Glomerular visceral epithelial cell (primary cell): ENCODE measurements around the gene LAMA4.
"Not testable (repeated sequence)": the region's sequence is repeated elsewhere in the genome, so short reads cannot be mapped to it uniquely, and the experiment has no call there.

ENCODE experiments used
- DNase-seq: peaks from one replicate; pipeline ENCODE4 v3.0.0-alpha.2; 2016; ENCODE audit errors: extremely low spot score

LAMA4 gene

DNA sequence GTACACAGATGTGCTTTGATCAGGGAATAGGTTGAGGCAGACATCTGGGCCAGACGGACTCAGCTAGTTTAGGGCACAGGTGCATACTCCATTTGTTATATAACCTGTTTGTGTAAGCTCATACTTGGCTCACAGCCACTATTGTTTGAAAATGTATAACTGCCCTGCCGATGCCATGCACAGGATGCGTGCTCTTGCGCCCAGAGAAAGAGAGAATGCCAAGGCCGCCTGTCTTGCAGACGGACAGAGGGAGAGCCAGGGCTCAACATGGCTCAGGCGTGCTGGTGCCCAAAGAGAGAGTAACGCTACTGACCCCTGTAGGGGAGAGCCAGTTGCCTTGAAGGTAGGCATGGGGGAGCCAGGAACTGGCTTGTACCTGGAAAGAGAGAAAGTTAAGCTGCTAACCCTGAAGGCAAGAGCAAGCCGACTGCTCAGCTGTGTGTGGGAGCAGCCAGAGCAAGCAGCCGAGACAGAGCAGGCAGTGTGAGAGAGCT, 109.2 kb downstream of the LAMA4 start:
- no peak for DNase-seq

GRCh38 chr6:112144145-112144926, 110.0 kb downstream of the LAMA4 start:
- no peak for DNase-seq

DNA sequence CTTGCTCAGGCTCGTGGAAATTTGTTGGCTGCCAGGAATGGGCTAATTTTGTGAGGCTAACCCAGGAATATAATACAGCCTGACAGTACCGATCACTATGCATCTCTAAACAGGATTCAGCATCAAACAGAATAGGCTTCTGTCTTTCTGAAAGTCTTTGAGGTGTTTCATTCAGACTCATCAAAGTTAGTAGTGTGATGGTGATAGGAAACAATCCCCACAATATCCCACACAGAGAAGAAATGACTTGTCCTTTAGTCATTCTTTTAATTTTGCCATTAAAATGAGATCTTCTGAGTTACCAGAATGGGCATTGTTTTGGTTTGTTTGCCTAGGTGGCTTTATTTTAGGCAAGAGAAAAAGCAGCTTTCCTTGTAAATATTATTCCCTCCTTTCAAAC, 112.7 kb downstream of the LAMA4 start:
- no peak for DNase-seq

DNA sequence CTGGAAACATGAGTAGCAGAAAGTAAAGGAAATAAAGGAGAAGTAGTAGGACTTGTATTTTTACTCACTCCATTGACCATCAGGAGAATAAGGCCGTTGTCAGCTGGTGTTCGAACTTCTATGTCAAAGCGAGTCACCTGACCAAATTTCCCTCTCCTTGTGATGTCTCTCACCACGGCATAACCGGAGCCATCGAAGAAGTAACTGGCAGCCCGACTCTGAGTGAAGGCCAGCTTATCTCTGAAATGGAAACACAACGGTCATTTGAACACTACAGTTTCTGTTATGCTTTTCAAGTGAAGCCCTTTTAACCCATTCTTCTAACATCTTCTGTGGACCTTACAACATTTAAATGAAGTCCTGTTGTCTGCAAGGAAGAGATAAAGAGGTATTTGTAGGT, 115.3 kb downstream of the LAMA4 start:
- DNase-seq, result no peak

DNA sequence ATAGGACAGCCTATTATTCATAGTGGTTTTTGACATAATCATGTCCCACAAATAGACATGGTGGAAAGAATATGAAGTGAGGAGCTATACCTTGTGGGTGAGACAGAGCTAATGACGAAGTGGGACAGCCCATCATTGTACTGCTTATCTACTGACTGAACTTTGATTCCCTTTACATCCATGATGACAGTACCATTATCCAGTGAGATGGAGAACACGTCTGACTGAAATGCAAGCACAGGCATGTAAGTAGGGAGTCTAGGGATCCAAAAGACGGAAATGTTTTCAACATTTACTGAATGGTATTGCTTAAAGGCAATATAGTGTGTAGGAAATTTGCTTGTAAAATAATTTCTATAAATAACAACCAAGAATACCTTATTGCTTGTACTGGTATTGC, 123.5 kb downstream of the LAMA4 start:
- no peak for DNase-seq

DNA sequence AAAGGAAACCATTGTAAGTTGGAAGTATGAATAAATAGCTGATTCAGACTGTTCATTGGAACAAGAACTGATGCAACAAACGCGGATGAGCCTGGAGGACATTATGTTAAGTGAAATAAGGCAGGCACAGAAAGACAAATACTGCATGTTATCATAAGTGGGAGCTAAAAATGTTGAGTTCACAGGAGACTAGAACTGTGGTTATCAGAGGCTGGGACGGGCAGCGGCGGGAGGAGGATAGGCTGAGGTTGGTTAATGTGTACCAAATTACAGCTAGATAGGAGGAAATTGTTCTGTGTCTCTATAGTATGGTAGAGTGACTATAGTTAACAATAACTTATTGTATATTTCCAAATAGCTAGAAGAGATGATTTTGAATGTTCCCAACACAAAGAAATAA, 126.2 kb downstream of the LAMA4 start:
- no peak for DNase-seq

DNA sequence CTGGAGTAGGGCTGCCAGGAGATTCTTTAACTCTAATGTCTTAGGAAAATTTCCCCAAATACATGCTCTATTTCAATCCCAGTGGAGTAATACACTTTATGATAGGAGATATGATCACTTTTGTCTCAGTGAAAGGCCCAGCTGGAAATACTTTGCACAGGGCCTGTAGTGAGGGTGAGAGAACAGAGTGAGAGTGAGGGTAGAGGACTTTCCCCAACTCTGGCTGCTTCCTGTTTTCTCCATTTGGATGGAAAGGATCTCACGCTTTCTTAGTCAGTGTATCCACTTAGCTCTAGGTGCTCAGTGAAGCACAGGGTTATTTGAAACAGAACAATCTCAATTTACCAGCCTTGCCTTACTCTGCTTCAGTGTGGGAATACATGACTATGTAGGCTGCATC, 130.4 kb downstream of the LAMA4 start:
- DNase-seq, result no peak

- DNase-seq, result no peak
Observed at GRCh38 chr6:112122756-112123155, 131.6 kb downstream of the LAMA4 start.

DNA sequence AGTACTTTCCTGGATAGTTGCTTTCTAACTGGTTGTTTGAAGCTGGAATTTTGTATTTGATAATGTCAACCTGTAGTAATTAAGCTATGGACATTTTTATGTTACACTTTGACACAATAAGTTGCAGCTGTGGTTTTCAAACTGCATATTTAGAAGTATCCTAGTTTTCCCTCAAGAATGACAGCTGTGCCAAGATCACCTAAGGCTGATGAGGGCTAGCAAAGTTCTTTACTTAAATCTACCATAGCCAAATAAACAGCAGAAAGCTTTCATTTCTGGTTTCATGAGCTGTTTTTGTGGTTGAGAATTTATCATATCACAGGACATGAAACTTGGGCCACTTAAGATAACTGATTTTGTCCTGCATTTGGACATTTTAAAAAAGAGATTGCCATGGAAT, 136.3 kb downstream of the LAMA4 start:
- no peak for DNase-seq

- DNase-seq, result peak; percentile 46
Observed at GRCh38 chr6:112117554-112117953, 136.8 kb downstream of the LAMA4 start.

DNA sequence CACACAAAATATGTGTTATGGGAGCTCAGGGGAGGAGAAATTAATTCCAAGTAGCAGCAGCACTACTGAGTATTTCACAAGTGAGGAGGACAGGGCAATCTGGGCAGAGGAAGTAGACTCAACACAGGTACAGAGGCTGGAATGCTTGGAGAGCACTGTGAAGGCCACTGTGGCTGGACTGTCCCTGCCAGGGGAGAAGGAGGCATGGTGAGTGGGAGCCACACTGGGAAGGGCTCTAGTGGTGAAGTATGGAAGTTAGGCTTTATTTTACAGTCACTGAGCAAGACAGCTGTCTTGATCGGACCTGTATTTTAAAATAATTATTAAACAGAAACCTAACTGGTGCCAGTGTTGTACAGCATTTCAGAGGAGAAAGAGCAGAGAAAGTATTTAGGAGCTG, 138.1 kb downstream of the LAMA4 start:
- DNase-seq, result peak; percentile 7

DNA sequence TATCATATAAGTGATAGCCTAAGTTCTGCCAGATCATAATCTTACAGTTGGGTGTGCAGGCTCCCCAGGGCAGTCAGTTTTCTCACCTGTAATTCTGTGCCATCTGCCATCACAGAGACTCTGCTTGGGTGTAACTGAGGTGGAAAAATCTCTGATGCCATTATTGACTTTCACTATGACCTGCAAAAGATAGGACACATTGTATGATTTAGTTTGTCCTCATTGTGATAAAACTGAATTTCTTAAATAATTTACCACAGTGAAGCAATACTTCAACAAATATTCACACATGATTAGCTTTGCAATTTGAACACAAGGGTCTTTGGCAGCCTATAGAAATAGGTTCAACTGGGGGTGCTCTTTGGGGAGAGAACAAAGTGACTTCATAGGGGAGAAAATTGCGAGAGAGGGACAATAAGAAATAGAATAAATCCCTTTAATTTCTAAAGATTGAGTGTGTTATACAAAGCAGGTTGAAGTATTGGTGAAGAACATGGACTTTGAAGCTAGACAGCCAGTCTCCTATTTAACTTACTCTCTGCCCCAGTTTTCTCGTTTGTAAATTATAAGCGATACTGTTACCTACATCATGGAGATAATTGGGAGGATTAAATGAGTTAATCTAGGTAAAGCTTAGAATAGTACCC, 139.7 kb downstream of the LAMA4 start:
- DNase-seq, result no peak

GRCh38 chr6:112113918-112114317, 140.4 kb downstream of the LAMA4 start:
- no peak for DNase-seq

DNA sequence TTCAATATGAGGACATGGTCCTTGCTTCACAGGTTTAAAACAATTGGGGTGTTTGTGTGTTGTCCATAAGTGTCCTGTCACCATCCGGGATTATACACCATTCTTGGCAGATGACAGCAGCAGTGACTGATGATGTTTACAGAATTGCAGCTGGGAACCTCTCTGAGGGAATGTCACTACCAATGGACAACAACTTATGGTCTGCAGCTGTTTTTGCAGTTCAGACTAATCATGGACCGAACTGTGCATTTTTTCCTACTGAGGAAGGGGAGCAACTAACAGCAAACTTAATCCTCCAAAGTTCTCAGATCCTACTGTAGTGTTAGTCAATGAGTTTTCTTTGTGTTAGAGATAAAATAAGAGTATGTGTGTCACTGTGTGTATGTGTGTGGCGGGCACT, 140.9 kb downstream of the LAMA4 start:
- DNase-seq, result no peak

GRCh38 chr6:112109262-112109661, 145.1 kb downstream of the LAMA4 start:
- DNase-seq, result no peak

GRCh38 chr6:112106562-112106961, 147.8 kb downstream of the LAMA4 start:
- no peak for DNase-seq

DNA sequence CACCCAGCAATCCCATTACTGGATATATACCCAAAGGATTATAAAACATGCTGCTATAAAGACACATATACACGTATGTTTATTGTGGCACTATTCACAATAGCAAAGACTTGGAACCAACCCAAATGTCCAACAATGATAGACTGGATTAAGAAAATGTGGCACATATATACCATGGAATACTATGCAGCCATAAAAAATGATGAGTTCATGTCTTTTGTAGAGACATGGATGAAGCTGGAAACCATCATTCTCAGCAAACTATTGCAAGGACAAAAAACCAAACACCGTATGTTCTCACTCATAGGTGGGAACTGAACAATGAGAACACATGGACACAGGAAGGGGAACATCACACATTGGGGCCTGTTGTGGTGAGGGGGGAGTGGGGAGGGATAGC, 148.3 kb downstream of the LAMA4 start:
- not testable (repeated sequence) for DNase-seq

DNA sequence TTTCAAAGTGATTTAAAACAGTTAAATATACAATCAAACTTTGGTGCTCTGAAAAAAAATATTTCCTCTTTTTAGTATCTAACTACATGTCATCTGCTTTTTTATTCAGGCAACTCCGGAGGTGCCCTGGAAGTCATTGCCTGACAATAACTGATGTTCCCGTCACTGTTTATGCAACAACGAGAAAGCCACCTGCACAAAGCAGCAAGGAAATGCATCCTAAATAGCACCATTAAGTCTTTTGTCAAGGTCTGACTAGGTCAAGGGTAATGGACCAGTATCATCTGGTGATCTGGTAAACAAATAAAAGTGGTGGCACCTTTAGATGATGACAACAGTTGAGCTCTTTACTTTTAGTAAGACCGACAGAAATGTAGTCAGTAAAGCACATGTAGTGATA, 153.8 kb downstream of the LAMA4 start:
- DNase-seq, result no peak

DNA sequence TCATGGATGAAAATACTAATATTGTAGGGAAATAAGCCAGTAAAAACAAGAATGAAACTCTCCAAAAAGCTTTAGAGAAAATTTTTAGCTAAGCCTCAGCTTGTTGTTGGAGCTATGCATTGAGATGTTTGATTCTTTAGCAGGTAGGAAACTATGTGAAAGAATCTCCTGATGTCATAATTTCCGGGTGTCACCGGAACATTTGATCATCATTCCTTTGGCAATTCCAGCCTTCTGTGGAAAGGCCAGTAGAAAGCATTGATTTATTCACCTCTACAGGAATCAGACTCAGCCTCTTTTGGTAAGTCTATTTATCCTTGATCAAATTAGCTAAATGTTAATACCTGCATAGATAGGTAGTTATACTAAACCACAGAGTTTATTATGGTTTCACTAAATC, 157.5 kb downstream of the LAMA4 start:
- no peak for DNase-seq

- DNase-seq, result no peak
Observed at GRCh38 chr6:112087916-112088315, 166.5 kb downstream of the LAMA4 start.

DNA sequence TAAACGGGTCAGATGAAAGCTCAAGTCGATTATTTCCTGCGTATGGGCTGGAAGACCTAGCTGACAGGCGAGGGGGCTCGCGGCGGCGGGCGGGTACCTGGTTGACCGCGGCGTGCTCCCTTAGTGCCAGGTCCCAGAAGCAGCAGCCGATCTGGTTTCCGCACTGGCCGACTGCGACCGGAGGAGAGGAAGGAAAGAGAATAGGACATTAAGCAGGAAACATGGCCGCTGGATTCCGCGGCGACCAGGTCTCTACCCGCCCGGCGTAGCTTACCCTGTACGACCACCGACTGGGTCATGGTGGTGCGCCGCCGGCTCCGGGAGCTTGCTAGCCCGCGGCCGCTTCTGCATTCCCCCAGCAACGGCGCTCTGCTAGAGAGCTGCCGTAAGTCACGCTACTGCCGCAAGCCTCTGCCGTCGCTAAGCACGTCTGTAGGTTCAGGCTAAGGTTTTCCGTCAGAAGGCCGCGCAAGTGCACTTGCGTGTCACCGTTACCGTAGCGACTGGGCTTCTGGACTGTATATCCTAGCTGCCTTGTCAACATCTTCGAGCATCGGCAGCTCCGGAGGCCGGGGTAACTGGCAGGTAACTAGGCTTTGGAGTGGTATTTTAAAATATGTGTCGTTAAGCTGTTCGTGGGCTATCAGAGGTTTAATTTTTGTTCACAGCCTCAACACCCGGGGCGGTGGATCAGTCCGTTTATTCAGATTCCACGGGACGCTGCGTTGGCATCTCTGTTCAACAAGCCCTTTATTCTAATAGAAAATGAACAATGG, 167.0 kb downstream of the LAMA4 start, which contains the start of the genes FAM229B and TUBE1:
TSS of gene FAM229B (plus strand) at position 456 of the 776 bp plus-strand sequence. CDS start 11,693 bp downstream, outside the sequence.
TSS of gene TUBE1 (minus strand) at position 347 of the 776 bp plus-strand sequence. CDS start at position 299, 48 bp downstream.
- peak; percentile 95 for DNase-seq

DNA sequence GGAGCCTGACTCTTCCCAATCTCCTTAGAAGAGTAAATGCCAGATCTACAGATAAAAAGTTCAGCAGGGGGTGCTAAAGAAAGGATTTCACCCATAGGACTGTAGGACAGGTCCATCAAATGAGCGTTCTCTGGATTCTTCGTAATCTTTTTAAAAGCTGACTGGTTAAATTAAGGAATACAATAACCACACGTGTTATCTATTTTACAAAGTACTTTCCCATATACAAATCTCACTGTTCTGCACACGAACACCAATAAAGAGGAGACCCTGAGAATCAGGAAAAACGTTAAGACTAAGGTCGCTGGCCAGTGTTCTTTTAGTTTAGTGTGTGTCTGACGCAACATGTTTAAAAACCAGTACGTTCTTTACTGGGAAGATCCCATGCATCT, 167.6 kb downstream of the LAMA4 start:
- peak; percentile 47 for DNase-seq
